B cell (primary cell): ENCODE data around the gene TNMD. TPM values are rescaled to one million over a fixed set of nuclear protein-coding genes. Genes with fewer than 3 reads are reported as not detected.

Experiments used
- ATAC-seq: fragments of 200-7000 bp; cut with Tn5 transposase; one replicate; pipeline ENCODE4 v1.10.0; 2021; ENCODE audit warnings: low read depth, mild to moderate bottlenecking, moderate number of reproducible peaks, moderate library complexity
- CTCF ChIA-PET: fragments of 350-600 bp; sonication (Branson Sonifier 250); formaldehyde crosslinking; loops from one replicate; lab custom pipeline; 2021; ENCODE audit warnings: antibody characterized with exemption, inconsistent platforms; lab: Charles Lee
- POLR2A ChIA-PET: fragments of 350-600 bp; sonication (Branson Sonifier 250); formaldehyde crosslinking; loops from one replicate; lab custom pipeline; 2021; ENCODE audit warnings: antibody characterized with exemption; lab: Charles Lee
- DNase-seq: peaks from one replicate; pipeline ENCODE4 v3.0.0; 2013
- H2AFZ ChIP-seq: 2 replicates; pipeline ENCODE4 v1.6.1; 2012; ENCODE audit warnings: mild to moderate bottlenecking, low read depth, low read length; ENCODE audit not compliant: insufficient read depth, poor library complexity, severe bottlenecking
- H3K27ac ChIP-seq, 2 donors: 1 replicate in 1 of 2; 2 replicates in 1 of 2; pipeline ENCODE4 v1.5.1; 2012 to 2013; ENCODE audit warnings: low read length in 2 of 2, mild to moderate bottlenecking in 2 of 2, moderate library complexity in 1 of 2
- H3K27me3 ChIP-seq, 4 experiments: fragments of 200-600 bp in 1 of 4; sonication (generic) in 1 of 4; replicated peaks in 1 of 4; 1 replicate in 2 of 4; 2 replicates in 2 of 4; pipeline versions ENCODE4 v1.6.1 to v1.7.0; 2013 to 2016; ENCODE audit warnings: low read length in 3 of 4, mild to moderate bottlenecking in 2 of 4, mixed read lengths in 1 of 4, moderate library complexity in 1 of 4; ENCODE audit not compliant: insufficient read depth in 4 of 4, control insufficient read depth in 3 of 4; ENCODE audit errors: control extremely low read depth in 1 of 4
- H3K36me3 ChIP-seq, 2 experiments: replicated peaks in 1 of 2; 1 replicate in 1 of 2; 2 replicates in 1 of 2; pipeline versions ENCODE4 v1.6.1 to v1.7.1; 2013; ENCODE audit warnings: low read length in 1 of 2; ENCODE audit not compliant: insufficient read depth in 2 of 2, control insufficient read depth in 1 of 2; ENCODE audit errors: control extremely low read depth in 1 of 2, extremely low read depth in 1 of 2
- H3K4me1 ChIP-seq, 2 donors: fragments of 200-600 bp in 1 of 2; sonication (generic) in 1 of 2; 1 replicate in 1 of 2; 2 replicates in 1 of 2; pipeline versions ENCODE4 v1.5.1 to v1.6.1; 2013 to 2017; ENCODE audit warnings: low read length in 2 of 2; ENCODE audit not compliant: control insufficient read depth in 2 of 2, insufficient read depth in 2 of 2
- H3K4me2 ChIP-seq: replicated peaks from 2 replicates; pipeline ENCODE3; 2012; ENCODE audit warnings: mild to moderate bottlenecking, low read depth, low read length; ENCODE audit not compliant: poor library complexity, severe bottlenecking
- H3K4me3 ChIP-seq, 5 experiments: fragments of 200-600 bp in 1 of 5; sonication (generic) in 1 of 5; 1 replicate in 3 of 5; 2 replicates in 2 of 5; pipeline versions ENCODE4 v1.5.1 to v1.7.0; 2011 to 2016; ENCODE audit warnings: low read length in 4 of 5, mild to moderate bottlenecking in 4 of 5, low read depth in 2 of 5, control low read depth in 1 of 5, moderate library complexity in 1 of 5; ENCODE audit not compliant: insufficient read depth in 1 of 5; ENCODE audit errors: control extremely low read depth in 1 of 5, extremely low read depth in 1 of 5
- H3K79me2 ChIP-seq: fragments of 200-600 bp; sonication (generic); one replicate; pipeline ENCODE4 v1.6.0; 2016; ENCODE audit warnings: low read length; ENCODE audit not compliant: control insufficient read depth, insufficient read depth
- H3K9ac ChIP-seq: fragments of 200-600 bp; sonication (generic); 2 replicates; pipeline ENCODE4 v1.6.1; 2017; ENCODE audit warnings: mild to moderate bottlenecking, low read length, moderate library complexity
- H3K9me3 ChIP-seq, 3 donors: one replicate each; pipeline versions ENCODE4 v1.6.1 to v1.7.1; 2013; ENCODE audit warnings: low read length in 2 of 3; ENCODE audit not compliant: control insufficient read depth in 2 of 3, insufficient read depth in 1 of 3; ENCODE audit errors: control extremely low read depth in 1 of 3
- H4K20me1 ChIP-seq: 2 replicates; pipeline ENCODE4 v1.6.0; 2012; ENCODE audit warnings: mild to moderate bottlenecking, low read length; ENCODE audit not compliant: insufficient read depth, control insufficient read depth, poor library complexity, severe bottlenecking
- H3K27ac Mint-ChIP-seq: one replicate; pipeline ENCODE4 v1.8.0; 2021; ENCODE audit warnings: mixed read lengths
- H3K27me3 Mint-ChIP-seq: one replicate; pipeline ENCODE4 v1.8.0; 2021; ENCODE audit warnings: mixed read lengths
- H3K4me1 Mint-ChIP-seq: one replicate; pipeline ENCODE4 v1.8.0; 2021; ENCODE audit warnings: mixed read lengths
- H3K4me3 Mint-ChIP-seq: one replicate; pipeline ENCODE4 v1.8.0; 2021; ENCODE audit warnings: mixed read lengths
- H3K9me3 Mint-ChIP-seq: one replicate; pipeline ENCODE4 v1.8.0; 2022; ENCODE audit warnings: mixed read lengths; ENCODE audit not compliant: insufficient read depth
- EZH2 ChIP-seq: IDR thresholded peaks from 2 replicates; pipeline ENCODE4 v1.6.1; 2012; ENCODE audit warnings: borderline replicate concordance, low read depth, mild to moderate bottlenecking, moderate library complexity, low read length; ENCODE audit not compliant: insufficient read depth, poor library complexity, severe bottlenecking
- WGBS: methylation state at CpG from one replicate; pipeline ENCODE4 v1.1.5; 2013; ENCODE audit warnings: missing lambda C conversion rate; ENCODE audit not compliant: insufficient coverage; 5-methylcytosine and 5-hydroxymethylcytosine counted together
- intact Hi-C: fragments of 100-400 bp; cut with micrococcal nuclease; formaldehyde crosslinking; loops from one replicate; pipeline ENCODE4 v1.10.0; 2022
- polyA plus RNA-seq: library from polyadenylated mRNA; depleted of rRNA; stranded (reverse); fragments of >200 nt; gene quantifications from 2 replicates; pipeline ENCODE4 v1.2.3, GENCODE V29; 2012
- total RNA-seq, 2 donors: library from RNA; stranded (reverse); fragments of 120-200 nt in 1 of 2; gene quantifications; 1 replicate in 1 of 2; 2 replicates in 1 of 2; pipeline versions ENCODE4 v1.2.3 to v1.2.4, GENCODE V29; 2013 to 2022
- TF ChIP-seq, protein P1 (sequence below): fragments of 200-600 bp; IDR thresholded peaks from one replicate; pipeline ENCODE4 v1.8.0; 2022; ENCODE audit warnings: antibody characterized with exemption, mild to moderate bottlenecking

The TNMD gene
- total and polyA plus RNA-seq, 2 donors (not counting 1 experiment from before 2014, with no cell fraction given) = not detected

GRCh38 chrX:100609591-100609990 lies 24.9 kb downstream of the TNMD start:
- H3K27ac Mint-ChIP-seq = no peak overlapping the region
- Histone ChIP-seq H3K9me3 (no peaks in the 10 kb centered on the region), H3K27ac (no peak overlapping the region), H4K20me1 (no peaks in the 10 kb centered on the region), H3K4me2 (no peak overlapping the region), H3K4me1 (peaks cover 15 to 16% of the 10 kb centered on the region in 2 donors), H2AFZ (no peak overlapping the region), H3K36me3 (no peaks in the 10 kb centered on the region), H3K27me3 (peaks cover 0 to 3% (median 2%) of the 10 kb centered on the region in 4 experiments), H3K4me3 (no peak overlapping the region), H3K9ac (no peak overlapping the region), H3K79me2 (no peaks in the 10 kb centered on the region)
- WGBS = 0% methylated on average over 1 of the region's 1 CpG
- ATAC-seq (no peak), DNase-seq (no peak)
- intact Hi-C loops = no loop called here
- H3K27me3 Mint-ChIP-seq = peaks cover 16% of the 10 kb centered on the region
- ChIA-PET CTCF (interaction anchor here (0.7 to 1.0 kb wide), 2 partner anchors 38 to 97 kb away, joined by 3 to 4 read pairs; no protein-coding TSS in a partner anchor), POLR2A (no interaction called here)
- no peaks in the 10 kb centered on the region for H3K9me3 Mint-ChIP-seq
- H3K4me1 Mint-ChIP-seq = peaks cover 19% of the 10 kb centered on the region
- H3K4me3 Mint-ChIP-seq = no peak overlapping the region
- TF ChIP-seq EZH2 = no peak
- TF ChIP-seq, protein P1, sequence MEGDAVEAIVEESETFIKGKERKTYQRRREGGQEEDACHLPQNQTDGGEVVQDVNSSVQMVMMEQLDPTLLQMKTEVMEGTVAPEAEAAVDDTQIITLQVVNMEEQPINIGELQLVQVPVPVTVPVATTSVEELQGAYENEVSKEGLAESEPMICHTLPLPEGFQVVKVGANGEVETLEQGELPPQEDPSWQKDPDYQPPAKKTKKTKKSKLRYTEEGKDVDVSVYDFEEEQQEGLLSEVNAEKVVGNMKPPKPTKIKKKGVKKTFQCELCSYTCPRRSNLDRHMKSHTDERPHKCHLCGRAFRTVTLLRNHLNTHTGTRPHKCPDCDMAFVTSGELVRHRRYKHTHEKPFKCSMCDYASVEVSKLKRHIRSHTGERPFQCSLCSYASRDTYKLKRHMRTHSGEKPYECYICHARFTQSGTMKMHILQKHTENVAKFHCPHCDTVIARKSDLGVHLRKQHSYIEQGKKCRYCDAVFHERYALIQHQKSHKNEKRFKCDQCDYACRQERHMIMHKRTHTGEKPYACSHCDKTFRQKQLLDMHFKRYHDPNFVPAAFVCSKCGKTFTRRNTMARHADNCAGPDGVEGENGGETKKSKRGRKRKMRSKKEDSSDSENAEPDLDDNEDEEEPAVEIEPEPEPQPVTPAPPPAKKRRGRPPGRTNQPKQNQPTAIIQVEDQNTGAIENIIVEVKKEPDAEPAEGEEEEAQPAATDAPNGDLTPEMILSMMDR = no peak

GRCh38 chrX:100611951-100612350 lies 27.2 kb downstream of the TNMD start:
- Mint-ChIP-seq H3K4me1 (peaks cover 12% of the 10 kb centered on the region), H3K27ac (no peak overlapping the region), H3K9me3 (no peaks in the 10 kb centered on the region), H3K4me3 (no peak overlapping the region), H3K27me3 (peaks cover 20% of the 10 kb centered on the region)
- no peaks in the 10 kb centered on the region for H3K36me3 ChIP-seq
- ATAC-seq (no peak), DNase-seq (no peak)
- ChIA-PET CTCF (interaction anchor here (0.8 kb wide), 1 partner anchor 73 kb away, joined by 4 read pairs; no protein-coding TSS in a partner anchor), POLR2A (no interaction called here)
- peaks cover 0 to 3% (median 2%) of the 10 kb centered on the region in 4 experiments for H3K27me3 ChIP-seq
- no peak overlapping the region for H3K27ac ChIP-seq
- no peak overlapping the region for H3K4me3 ChIP-seq
- WGBS = no CpG with 5 or more reads among the region's 5 CpGs
- no peaks in the 10 kb centered on the region for H3K79me2 ChIP-seq
- TF ChIP-seq EZH2 = no peak
- TF ChIP-seq, protein P1 = no peak
- no peak overlapping the region for H3K4me2 ChIP-seq
- no peak overlapping the region for H2AFZ ChIP-seq
- peaks cover 9 to 13% of the 10 kb centered on the region in 2 donors for H3K4me1 ChIP-seq
- H4K20me1 ChIP-seq = no peaks in the 10 kb centered on the region
- no peaks in the 10 kb centered on the region for H3K9me3 ChIP-seq
- intact Hi-C loops = no loop called here
- no peak overlapping the region for H3K9ac ChIP-seq
